ENCODE measurements around the gene RAP1GDS1.
"Not testable (repeated sequence)": the region's sequence is repeated elsewhere in the genome, so short reads cannot be mapped to it uniquely, and the experiment has no call there.

RAP1GDS1 gene

DNA sequence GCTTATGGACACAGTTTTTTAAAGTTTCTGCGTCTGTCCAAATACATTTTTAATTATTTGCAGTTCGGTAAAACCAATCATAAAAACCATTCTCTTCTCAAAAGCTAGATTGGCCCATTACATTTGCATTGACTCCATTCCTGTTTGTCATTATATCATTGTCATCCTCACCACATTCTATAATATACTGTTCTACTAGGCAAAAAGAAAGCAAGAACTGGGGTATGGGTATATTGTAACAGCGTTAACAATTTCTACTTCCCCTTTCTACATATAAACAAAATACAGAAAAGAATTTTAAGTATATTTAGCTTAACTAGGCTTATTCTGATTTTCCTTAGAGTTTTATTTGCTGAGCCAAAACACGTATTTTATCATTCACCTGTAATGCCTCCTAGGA is 91.8 kb downstream of the RAP1GDS1 start:
- DNase-seq (ENCODE audit: low read depth in 2 of 2): no peak

DNA sequence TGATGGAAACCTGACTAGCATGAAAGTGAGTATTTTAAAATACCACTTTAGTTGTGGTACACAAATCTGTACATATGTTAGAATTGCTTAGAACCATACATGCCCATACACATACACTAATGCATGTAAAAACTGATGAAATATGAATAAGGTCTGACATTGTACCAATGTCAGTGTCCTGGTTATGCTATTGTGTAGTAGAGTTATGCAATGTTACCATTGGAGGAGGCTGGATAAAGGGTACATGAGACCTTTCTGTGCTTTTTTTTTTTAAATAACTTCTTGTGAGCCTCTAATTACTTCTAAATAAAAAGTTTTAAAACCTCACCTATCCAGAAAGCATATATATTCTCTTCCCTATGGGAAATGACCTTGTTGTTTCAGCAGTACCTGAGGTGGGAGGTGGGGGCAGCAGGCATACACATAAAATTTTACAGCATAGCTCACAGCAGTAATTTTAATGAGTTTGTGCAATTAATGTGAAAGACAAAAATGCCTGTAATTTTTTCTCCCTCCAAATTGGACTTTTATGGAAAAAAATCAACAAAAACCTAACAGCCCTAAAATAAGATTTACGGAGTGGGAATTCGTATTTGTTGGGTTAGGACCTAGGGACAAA is 97.6 kb downstream of the RAP1GDS1 start:
- DNase-seq (ENCODE audit: low read depth in 2 of 2): no peak

DNA sequence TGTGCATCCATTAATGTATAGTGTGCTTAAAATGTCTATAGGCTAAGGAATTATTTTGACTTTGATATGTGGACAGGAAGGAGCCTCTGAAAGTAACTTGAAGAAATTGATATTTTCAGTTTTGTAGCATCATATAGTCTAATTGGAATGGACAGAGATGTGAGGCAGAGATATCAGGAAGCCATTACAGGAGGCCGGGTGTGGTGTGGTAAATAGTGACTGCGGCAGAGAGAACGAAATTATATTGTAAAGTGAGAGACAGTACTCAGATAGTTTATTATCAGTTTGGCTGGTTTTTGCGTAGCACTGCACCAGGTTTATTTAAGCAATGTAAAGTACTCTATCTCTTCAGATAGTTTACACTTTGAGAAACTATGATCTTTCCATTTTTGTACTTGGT is 98.5 kb downstream of the RAP1GDS1 start:
- no peak for DNase-seq (ENCODE audit: low read depth in 2 of 2)

DNA sequence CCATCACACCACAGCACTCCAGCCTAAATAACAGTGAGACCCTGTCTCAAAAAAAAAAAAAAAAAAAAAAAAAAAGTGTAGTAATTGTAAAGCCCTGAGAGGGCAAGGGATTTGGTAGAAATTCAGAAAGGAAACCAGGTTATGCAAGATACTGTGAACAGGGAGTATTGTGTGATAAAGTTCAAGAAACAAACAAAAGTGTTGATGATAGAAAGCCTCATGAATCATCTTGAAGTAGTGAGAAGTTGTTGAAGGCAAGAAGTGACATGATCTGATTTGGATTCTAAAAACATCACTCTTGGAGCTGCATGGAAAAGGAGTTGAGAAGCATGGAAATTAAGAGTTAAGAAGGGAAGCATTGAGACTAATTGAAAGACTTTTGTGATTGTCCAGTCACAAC is 102.2 kb downstream of the RAP1GDS1 start:
- DNase-seq (ENCODE audit: low read depth in 2 of 2): no peak

DNA sequence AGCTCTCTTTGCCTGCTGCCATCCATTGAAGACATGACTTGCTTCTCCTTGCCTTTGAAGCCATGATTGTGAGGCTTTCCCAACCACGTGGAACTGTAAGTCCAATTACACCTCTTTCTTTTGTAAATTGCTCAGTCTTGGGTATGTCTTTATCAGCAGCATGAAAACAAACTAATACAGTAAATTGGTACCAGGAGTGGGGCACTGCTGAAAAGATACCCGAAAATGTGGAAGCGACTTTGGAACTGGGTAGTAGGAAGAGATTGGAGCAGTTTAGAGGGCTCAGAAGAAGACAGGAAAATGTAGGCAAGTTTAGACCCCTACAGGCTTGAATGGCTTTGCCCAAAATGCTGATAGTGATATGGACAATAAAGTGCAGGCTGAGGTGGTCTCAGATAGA is 105.1 kb downstream of the RAP1GDS1 start:
- DNase-seq (ENCODE audit: low read depth in 2 of 2): not testable (repeated sequence)

DNA sequence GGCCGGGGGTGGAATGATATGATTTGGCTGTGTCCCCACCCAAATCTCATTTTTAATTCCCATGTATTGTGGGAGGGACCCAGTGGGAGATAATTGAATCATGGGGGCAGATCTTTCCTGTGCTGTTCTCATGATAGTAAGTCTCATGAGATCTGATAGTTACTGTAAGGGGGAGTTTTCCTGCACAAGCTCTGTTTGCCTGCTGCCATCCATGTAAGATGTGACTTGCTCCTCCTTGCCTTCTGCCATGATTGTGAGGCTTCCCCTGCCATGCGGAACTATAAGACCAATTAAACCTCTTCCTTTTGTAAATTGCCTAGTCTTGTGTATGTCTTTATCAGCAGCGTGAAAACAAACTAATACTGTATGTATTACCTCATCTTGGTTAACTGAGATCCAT is 106.8 kb downstream of the RAP1GDS1 start:
- DNase-seq (ENCODE audit: low read depth in 2 of 2): not testable (repeated sequence)

DNA sequence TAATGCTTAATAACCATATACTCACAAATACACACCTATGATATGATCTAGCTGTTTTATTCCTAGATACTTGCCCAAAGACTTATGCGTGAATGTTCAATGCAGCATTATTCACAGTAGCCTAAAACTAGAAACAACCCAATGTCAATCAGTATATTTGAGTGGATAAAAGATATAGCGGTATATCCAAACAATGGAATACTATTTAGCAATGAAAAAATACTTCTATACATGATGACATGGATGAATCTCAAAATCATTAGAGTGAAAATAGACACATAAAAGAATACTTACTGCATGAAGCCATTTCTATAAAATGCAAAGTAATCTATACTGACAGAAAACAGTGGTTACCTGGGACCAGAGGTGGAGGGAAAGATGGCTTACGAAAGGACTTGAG is 108.1 kb downstream of the RAP1GDS1 start:
- DNase-seq (ENCODE audit: low read depth in 2 of 2): no peak

DNA sequence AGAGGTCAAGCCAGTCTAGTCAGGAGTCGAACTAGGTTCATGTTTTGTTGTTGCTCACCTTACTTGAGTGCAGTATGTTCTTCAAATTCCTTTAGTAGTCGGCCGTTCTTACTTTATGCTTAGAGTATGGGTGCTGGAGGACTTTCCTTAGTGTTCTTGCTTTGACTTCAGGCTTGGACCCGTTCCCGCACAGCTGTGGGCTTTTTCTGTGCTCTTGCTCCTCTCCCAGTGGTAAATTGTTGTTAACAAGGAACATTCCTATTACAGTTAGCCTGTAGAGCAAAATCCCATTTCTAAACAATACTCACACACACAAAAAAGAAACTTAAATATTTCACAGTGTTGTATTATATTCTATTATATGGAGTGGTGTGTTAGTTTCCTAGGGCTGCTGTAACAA is 113.5 kb downstream of the RAP1GDS1 start:
- no peak for DNase-seq (ENCODE audit: low read depth in 2 of 2)

DNA sequence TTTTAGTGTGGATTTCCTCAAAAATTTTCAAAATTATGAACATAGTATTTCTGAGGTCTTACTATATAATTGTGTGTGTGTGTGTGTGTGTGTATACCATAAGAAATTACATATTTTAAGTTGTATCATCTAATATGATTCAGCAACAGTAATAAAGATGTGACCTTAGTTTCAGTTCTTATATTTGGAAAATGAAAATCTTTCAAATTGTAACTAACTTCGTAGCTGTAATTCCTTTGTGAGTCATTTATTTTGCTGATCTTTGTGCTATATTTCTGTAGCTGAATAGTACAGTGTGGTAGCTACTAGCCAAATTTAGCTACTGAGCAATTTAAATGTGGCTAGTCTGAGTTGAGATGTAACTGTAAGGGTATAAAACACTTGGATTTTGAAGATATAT is 116.4 kb downstream of the RAP1GDS1 start:
- DNase-seq (ENCODE audit: low read depth in 2 of 2): no peak

DNA sequence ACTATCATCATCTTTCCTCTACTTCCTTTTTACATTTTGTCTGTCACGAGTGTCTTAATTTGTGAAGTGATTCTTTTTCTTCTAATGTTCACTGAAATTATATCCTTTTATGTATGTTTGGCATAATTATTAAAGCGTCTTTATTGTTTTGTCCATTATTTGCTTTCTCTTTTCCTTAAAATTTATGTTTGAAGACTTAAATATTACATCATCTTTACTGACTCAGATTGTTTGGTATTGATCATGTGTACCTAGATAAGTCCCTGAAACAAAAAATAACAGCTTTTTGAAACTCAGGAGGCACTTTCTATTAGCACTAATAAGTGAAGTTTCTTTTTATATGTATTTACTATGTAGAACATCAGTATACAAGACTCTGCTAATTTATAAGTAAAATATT is 120.1 kb downstream of the RAP1GDS1 start:
- DNase-seq (ENCODE audit: low read depth in 2 of 2): no peak

DNA sequence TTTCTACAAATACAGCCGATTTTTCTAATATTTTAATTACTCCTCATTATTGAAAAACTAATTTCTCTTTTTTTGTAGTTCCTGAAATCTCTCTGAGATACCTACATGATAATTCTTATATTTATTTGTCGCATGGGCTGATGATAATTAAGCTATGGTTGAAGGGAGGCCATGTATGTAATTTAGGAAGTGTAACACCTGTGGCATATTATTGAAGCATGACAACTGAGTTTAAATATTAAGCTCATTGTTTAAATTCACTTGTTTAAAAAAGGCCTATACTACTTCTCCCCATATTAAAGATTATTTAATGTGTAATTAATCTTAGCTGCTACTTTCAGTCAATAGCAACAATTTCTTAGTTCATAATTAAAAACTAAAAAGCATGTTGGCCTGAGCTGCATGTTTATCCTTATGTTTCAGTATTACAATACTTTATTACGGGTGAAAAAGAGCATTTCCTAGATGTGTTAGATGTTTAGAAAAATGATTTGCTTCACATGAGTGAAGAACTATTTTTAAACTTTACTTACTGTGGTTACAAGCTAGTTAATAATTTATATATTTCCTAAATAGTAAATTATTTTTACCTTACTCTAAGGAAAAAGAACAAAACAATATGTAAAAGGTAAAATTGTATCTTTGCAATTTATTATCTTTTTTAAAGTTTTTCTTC is 122.4 kb downstream of the RAP1GDS1 start:
- no peak for DNase-seq (ENCODE audit: low read depth in 2 of 2)

DNA sequence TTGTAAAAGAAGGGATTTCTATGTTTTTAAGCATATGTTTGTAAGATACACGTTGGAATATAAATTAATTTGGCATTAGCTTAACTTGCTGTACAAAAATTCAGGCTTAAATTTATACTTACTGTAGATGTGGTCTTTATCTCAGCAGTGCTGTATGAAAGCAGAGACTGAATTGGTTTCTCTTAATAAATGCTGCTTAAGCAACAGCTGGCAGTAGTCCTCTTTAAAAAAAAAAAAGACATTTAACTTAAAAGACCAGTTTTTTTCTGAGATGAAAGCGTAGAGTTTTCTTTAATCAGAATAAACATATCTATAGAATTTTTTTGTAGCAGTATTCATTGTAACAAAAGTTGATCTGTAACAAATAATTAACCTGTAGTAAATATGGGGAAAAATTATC is 124.6 kb downstream of the RAP1GDS1 start:
- DNase-seq (ENCODE audit: low read depth in 2 of 2): no peak

DNA sequence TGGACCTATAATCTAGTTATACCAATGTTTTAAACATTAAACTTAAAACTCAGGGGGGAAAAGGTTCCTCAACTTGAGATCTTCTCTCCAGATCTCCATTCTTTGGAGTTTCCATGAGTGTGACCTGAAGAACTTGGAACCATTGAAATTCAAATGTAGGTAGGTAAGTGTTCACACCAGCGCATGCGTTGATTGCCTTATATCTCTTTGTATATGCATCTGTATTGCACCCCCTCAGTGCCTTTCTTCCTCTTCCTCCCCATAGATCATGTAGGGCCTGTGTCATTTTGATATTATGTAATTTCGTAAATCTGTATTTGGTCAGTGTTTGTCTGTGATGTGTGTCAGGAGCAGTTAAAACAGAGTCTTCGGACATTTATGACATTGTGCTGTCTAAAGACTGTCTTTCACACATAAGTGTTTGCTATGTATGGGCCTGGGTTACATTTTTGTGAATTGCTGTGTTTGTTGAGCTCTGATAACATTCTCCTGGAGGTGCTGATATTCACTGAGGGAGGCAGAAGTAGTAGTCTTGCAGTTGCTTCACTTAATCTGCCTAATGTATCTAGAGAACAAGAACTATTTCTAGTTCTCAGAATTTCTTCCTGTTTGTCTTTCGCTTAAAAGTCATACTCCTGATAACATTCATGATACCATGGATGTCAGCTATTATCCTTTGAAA is 126.3 kb downstream of the RAP1GDS1 start:
- no peak for DNase-seq (ENCODE audit: low read depth in 2 of 2)

DNA sequence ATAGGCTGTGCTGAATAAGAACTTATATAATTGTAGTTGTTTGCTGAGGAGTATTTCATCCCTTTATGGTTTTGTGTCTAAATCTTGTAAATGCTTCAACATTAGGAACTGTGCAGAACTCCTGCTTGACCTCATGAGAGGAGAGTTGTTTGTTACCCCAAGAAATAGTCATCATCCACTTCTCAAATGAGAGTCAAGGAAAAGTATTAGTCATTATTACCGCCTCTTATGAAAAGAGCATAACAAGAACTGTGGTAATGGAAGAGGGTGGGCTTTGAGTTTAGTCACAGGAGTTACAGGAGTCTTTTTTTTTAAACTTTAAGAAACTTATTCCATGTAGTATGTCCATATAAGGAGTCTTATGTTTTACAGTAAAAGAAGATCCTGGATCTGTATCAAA is 132.9 kb downstream of the RAP1GDS1 start:
- DNase-seq (ENCODE audit: low read depth in 2 of 2): no peak

DNA sequence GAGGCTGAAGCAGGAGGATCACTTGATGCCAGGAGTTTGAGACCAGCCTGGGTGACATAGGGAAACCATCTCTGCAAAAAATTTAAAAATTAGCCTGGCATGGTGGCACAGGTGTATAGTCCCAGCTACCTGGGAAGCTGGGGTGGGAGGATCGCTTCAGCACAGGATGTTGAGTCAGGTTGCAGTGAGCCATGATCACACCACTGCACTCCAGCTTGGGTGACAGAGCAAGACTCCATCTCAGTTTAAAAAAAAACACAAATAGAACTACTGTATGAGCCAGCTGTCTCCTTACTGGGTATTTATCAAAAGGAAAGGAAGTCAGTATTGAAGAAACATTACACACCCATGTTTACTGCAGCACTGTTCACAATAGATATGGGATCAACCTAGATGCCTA is 138.7 kb downstream of the RAP1GDS1 start:
- no peak for DNase-seq (ENCODE audit: low read depth in 2 of 2)

DNA sequence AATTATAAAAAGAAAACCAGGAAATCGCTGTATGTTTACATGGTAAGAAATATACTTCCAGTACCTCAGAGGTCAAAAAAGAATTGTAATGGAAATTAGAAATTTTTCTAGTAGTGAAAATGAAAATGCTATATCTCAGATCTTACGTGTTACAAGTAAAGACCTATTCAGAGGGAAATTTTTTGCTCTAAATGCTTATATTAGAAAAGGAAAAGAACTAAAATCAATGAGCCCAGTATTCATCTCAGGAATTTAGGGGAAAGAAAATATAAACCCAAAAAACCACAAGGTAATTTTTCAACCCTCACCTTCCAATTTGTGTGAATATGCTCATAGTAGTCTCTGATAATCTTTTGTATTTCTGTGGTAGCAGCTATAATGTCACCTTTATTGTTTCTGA is 145.6 kb downstream of the RAP1GDS1 start:
- DNase-seq (ENCODE audit: low read depth in 2 of 2): no peak

DNA sequence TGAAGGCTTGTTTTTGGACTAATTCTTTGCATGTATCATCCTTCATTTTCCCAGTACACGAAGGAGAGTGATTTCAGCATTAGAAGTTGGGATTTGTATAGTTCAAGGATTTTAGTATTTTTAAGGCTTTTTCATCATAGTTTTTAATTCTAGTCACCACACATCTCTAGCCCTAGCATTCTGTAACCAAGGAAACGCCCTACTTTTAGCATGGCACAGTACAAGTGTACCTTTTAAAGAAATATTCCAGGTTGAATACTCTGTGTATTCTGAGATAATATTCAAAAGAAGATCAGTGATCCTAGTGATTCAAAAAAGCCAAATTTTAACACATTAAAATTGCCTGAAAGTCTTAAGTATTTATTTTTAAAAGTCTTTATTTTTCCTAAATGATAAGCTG is 150.5 kb downstream of the RAP1GDS1 start:
- DNase-seq (ENCODE audit: low read depth in 2 of 2): no peak

DNA sequence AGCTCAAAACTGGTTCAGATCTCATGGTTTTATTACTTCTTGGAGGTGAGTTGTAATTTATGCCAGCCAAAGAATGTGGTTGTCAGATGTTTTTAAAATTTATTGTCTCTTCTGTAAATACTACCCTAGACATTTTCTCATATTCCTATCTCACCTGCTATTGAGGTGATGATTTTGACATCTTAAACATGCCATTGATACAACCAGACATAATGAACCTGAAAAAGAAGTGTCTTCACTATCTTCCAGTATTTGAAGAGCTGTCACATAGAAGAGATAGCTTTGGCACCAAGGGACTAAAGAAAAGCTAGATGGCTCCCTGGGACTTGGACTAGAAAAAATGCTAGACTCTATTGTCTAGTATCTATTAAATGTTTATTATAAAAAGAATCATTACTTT is 155.7 kb downstream of the RAP1GDS1 start:
- DNase-seq (ENCODE audit: low read depth in 2 of 2): no peak

DNA sequence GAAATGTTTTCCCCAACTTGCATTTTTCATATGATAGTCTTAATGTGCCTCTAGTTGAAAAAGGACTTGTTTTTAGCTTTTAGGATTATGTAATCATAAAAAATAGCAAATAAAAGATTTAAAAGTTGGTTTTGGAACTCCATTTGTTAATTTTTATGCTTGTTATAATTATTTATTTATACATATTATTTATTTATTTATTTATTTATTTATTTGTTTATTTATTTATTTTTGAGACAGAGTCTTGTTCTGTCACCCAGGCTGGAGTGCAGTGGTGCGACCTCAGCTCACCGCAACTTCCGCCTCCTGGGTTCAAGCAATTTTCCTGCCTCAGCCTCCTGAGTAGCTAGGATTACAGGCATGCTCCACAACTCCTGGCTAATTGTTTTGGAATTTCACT is 159.0 kb downstream of the RAP1GDS1 start:
- not testable (repeated sequence) for DNase-seq (ENCODE audit: low read depth in 2 of 2)

DNA sequence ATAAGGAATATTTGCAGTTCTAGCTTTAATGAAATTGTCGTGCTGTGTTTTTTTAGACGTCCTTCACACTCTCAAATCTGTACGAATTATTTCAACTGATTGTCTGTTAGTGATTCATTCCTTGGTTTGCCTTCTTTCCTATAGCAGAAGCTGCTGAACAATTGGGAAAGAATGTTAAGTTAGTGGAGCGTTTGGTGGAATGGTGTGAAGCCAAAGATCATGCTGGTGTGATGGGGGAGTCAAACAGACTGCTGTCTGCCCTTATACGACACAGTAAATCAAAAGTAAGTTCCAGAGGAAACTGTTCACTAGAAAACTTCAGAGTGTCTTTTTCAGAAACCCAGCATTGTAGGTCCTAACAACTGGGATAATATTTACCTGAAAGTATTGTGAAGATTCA is 159.9 kb downstream of the RAP1GDS1 start:
- no peak for DNase-seq (ENCODE audit: low read depth in 2 of 2)

DNA sequence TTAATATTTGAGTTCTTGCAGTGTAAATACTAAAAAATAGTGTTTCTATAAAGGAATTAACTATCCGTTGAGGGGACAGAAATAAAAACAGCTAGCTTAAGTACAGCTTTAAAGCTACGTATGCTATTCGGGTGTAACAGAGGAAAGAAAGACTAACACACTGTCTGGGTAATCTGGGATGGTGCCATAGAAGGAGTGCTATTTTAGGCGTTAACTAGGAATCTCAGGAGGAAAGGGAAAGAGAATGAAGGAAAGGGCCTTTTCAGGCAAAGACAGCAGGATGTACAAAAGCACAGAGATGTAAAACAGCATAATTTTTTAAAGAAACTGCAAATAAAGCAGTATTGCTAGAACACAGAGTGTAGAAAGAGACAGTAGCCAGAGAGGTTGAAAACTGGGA is 161.8 kb downstream of the RAP1GDS1 start:
- DNase-seq (ENCODE audit: low read depth in 2 of 2): no peak

DNA sequence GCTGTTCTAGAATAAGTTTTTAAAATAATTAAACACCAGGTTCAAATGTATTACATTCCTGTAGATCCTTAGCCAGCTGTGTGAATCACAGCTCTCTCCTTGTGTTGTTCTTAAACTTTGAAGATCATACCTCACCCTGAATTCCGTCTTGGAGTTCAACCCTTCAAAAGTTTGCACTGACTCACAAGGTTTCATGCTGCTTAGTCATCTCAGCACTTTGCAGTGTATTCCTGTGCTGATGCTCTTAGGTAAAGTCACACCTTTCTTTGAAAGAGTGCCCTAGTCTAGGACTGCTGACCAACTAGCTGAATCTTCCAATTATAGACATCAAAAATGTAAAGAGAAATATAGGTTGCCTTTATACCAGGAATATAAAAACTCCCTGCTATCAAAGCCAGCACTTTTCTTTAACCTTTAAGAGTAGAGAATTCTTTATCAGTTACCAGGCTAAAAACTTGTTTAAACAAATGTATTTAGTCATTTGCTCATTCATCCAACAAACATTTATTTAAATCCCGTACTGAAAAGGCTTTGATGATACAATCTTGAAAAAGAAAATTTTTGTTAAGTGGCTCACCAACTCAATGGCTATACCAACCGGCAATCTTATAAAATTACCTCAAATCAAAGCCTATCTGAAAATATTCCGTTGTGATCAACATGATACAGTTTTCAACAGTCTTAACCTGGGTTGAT is 169.7 kb downstream of the RAP1GDS1 start:
- DNase-seq (ENCODE audit: low read depth in 2 of 2): no peak

DNA sequence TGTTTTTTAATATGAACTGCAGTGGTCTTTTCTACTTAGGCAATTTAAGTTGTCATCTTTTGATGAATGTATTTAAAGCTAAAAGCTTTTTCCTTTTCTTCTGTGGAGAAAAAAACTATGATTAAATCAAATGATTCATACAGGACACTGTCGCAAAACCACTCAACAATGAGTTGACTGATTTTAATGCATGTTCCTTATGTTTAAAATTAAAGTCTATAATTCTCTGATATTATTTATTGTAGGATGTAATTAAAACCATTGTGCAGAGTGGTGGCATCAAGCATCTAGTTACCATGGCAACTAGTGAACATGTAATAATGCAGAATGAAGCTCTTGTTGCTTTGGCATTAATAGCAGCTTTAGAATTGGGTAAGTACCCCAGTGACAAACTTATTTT is 172.5 kb downstream of the RAP1GDS1 start:
- DNase-seq (ENCODE audit: low read depth in 2 of 2): no peak

Measured in stimulated activated CD8-positive, alpha-beta memory T cell treated with anti-CD3 and anti-CD28 coated beads, Interleukin-15, amount 100 ng/mL, for 4 hours (primary cell).